GM20431 (cell line): ENCODE results near the gene PDHB.
"Not testable (repeated sequence)": the region's sequence is repeated elsewhere in the genome, so short reads cannot be mapped to it uniquely, and the experiment has no call there.

ENCODE experiments used
- in situ Hi-C: fragments of 300-500 bp; cut with MseI, MboI; formaldehyde crosslinking; loops from one replicate; pipeline ENCODE4 v1.15.0; 2020; ENCODE audit warnings: low sequenced_read_pairs; ENCODE audit not compliant: unreplicated experiment

The PDHB gene

GRCh38 chr3:58441514-58442450, 8.2 kb upstream of the PDHB start:
- in situ Hi-C loops = no loop called here

GRCh38 chr3:58440996-58441355, 7.3 kb upstream of the PDHB start:
- in situ Hi-C loops = not testable (repeated sequence)

- in situ Hi-C loops = not testable (repeated sequence)
Observed at GRCh38 chr3:58437276-58437675, 3.6 kb upstream of the PDHB start.

- in situ Hi-C loops = no loop called here
Observed at GRCh38 chr3:58434990-58435389, 1.4 kb upstream of the PDHB start.

- in situ Hi-C loops = no loop called here
Observed at GRCh38 chr3:58434511-58434910, 879 bp upstream of the PDHB start.

GRCh38 chr3:58434168-58434504, 504 bp upstream of the PDHB start:
- in situ Hi-C loops = no loop called here

GRCh38 chr3:58432905-58433304, 727 bp downstream of the PDHB start:
- in situ Hi-C loops = no loop called here

GRCh38 chr3:58429657-58430056, 4.0 kb downstream of the PDHB start:
- in situ Hi-C loops = no loop called here

GRCh38 chr3:58427661-58428361, 5.8 kb downstream of the PDHB start:
- in situ Hi-C loops = no loop called here

GRCh38 chr3:58425782-58426181, 7.8 kb downstream of the PDHB start:
- in situ Hi-C loops = no loop called here

GRCh38 chr3:58424613-58425012, 9.0 kb downstream of the PDHB start:
- in situ Hi-C loops = no loop called here

- in situ Hi-C loops = no loop called here
Observed at GRCh38 chr3:58422756-58423325, 10.8 kb downstream of the PDHB start.

GRCh38 chr3:58421004-58421403, 12.6 kb downstream of the PDHB start:
- in situ Hi-C loops = no loop called here

GRCh38 chr3:58419780-58420507, 13.7 kb downstream of the PDHB start:
- in situ Hi-C loops = loop anchor here (10.0 kb wide), 1 partner anchor 85 kb away; the partner anchor contains the start of gene PXK

GRCh38 chr3:58418227-58418626, 15.4 kb downstream of the PDHB start:
- in situ Hi-C loops = loop anchor here (10.0 kb wide), 1 partner anchor 83 kb away; the partner anchor contains the start of gene PXK

GRCh38 chr3:58417075-58417474, 16.6 kb downstream of the PDHB start:
- in situ Hi-C loops = loop anchor here (10.0 kb wide), 1 partner anchor 82 kb away; the partner anchor contains the start of gene PXK

- in situ Hi-C loops = loop anchor here (10.0 kb wide), 1 partner anchor 81 kb away; the partner anchor contains the start of gene PXK
Observed at GRCh38 chr3:58416191-58416590, 17.4 kb downstream of the PDHB start.

GRCh38 chr3:58414538-58415197, 19.0 kb downstream of the PDHB start:
- in situ Hi-C loops = loop anchor here (10.0 kb wide), 1 partner anchor 80 kb away; the partner anchor contains the start of gene PXK
